Cerebellar cortex (tissue), 1 donor: ENCODE data around the gene CREBZF.

ENCODE experiments used
- DNase-seq: peaks from one replicate; pipeline ENCODE4 v3.0.0-alpha.2; 2015; ENCODE audit warnings: low spot score

The CREBZF gene, protein sequence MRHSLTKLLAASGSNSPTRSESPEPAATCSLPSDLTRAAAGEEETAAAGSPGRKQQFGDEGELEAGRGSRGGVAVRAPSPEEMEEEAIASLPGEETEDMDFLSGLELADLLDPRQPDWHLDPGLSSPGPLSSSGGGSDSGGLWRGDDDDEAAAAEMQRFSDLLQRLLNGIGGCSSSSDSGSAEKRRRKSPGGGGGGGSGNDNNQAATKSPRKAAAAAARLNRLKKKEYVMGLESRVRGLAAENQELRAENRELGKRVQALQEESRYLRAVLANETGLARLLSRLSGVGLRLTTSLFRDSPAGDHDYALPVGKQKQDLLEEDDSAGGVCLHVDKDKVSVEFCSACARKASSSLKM

DNA sequence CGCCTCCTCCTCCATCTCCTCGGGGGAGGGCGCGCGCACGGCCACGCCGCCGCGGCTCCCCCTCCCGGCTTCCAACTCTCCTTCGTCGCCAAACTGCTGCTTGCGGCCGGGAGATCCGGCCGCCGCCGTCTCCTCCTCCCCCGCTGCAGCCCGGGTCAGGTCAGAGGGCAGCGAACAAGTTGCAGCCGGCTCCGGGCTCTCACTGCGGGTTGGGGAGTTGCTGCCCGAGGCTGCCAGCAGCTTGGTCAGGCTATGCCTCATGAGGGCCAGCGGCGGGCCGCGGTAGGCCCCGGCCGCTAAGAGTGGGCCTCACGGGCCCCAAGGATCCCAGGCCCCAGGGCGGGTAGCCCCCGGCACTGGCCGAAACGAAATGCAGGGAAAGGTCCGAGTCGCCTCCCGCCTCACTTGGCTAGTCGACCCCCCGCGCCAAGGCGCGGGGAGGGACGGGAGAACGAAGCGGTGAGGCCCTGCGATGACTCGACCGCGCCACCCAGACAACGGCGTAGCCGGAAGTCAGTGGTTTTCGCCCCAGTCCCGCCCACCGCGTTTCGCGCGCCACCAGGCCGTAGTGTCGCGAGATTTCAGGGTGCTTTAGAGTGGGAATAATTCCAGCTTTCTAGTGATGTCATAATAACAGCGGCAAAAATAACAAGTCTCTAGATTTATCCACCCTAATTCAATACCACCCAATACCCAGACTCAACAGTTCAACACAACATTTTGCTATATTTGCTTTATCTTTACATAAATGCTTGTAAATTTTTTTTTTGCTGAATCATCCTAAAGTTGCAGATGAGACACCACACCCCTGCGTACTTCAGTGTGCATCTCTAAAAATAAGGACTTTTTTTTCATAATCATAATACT, at the start of gene CREBZF:
CREBZF (minus strand) TSS at position 515 of the 867 bp plus-strand sequence; CDS start at position 261, 254 bp downstream.
- peak; percentile 94 for DNase-seq

DNA sequence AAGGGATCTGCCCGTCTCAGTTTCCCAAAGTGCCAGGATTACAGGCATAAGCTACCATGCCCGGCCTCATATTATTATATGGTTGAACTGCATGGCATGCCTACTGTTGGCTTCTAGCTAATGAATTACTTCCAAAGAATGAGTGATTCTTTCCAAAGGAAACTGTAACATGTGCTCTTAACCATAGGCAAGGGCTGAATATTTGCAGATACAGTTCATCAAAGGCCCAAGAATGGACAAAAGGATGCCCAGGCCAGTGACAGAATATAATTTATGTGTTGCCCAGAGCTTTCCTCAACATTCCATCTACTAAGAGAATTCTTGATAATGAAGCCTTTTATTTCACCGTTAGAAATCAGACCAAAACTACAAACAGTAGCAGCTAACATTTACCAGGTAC, 48.0 kb upstream of the CREBZF start:
- no peak for DNase-seq

DNA sequence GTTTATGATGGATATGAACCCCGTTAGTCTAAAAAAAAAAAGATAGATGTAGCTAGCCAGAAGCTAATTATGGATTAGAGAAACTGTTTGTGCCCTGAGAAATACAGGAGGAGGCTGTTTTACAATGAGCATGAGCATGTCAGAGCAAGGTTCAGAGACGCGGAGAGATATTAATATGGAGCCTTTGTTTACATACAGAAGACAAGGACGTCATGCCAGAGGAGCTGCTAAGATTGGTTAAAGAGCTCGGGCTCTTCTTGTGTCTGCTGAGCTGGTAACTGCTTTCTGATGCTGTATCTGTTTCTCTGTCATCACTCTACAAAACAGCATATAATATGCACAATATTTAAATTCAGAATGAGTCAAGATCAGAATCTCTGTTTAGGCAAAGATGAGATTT, 46.0 kb upstream of the CREBZF start:
- no peak for DNase-seq

DNA sequence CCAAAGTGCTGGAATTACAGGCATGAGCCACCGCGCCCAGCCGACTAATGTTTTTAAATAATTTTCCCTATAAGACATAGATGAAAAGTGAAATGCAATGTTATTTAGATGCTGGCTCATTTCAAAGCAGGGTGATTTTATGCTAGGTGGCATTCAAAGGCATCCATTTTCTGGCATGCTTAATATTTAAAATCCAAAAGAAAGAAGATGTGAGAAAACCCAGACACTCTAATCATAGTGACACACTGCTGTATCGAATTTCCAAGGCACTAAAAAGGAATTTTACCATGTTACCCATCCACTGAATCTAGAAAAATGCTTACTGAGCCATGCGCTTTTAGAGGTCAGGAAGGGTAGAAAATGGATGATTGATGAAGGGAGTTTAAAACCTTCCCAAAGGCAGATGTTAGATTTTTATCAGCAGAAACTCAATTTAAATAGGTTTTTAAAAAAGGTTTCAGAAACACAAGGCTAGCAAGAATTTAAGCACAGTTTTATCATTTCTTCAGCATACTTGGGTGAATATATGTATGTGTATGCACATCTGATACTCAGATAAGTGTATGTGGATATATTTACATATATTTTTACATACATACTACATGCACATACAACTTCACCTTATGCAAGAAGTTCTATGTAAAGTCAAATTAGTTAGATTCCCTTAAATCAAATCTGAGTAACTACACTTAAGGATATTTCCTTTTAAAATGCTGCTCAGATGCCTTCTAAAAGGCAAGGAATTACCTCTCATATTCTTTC, 45.2 kb upstream of the CREBZF start:
- DNase-seq: no peak

DNA sequence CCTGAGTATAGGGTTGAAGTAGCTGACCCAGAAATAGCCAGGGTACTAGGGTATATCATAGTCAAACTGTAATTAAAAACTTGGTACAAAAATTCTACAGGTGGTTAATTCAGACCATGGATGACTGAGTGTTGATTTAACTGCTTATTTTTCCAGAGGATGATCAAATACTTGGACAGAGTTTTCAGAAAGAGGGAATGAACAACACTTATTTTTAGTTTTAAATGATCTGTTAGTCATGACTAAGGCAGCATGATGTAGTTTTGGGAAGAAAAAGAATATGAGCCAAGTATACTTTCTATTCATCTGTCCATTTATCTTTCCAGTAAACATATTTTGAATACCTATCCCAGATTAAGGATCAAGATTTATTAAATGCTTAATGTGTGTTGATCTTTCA, 40.9 kb upstream of the CREBZF start:
- DNase-seq: no peak

DNA sequence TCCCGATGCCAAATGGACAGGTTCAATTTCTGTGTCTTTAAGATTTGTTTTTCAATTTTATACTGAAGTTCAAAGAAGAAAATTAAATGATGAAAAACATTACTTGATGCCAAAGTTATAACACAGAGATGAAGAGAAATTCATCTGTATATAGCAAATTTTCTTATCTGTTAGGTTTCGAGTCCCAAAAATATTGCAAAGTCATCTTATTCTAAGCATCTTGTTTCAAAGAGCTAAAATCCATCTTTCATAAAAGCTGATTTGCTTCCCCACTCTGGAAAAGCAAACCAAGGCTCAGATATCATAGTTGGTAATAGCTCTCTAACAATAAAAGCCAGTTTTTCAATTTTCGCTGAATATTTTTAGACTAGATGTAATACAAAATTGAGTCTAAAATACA, 40.0 kb upstream of the CREBZF start:
- DNase-seq: no peak

DNA sequence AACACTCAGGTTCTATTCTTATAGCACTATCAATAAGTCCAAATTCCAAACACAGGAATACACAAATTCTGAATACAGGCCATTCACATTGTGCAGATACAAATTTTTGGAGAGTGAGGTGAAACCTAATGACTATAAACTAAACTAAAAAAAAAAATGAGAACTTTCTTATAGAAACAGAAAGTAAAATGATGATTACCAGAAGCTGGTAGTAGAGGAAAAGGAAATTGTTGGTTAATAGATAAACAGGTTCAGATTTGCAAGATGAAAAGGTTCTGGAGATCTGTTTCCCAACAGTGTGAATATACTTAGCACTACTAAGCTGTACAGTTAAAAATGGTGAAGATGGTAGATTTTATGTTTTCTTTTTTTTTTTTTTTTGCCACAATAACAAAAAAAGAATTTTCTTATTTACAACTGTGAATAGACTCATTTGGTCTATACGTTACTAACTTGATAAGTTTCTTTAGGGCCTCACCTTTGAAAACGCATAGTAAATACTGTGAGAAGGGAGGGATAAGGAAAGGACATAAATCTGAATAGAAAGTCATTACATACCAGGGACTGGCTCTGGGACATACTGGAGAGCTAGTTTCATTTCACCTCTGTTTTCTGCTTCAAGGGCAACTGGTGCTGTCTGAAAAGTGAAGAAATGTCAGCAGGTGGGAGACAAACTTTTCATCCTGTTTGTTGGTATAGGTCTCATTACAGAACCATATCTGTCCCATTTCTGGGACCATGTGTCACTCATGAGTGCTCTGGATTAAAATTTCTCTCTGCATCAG, 35.2 kb upstream of the CREBZF start:
- no peak for DNase-seq

DNA sequence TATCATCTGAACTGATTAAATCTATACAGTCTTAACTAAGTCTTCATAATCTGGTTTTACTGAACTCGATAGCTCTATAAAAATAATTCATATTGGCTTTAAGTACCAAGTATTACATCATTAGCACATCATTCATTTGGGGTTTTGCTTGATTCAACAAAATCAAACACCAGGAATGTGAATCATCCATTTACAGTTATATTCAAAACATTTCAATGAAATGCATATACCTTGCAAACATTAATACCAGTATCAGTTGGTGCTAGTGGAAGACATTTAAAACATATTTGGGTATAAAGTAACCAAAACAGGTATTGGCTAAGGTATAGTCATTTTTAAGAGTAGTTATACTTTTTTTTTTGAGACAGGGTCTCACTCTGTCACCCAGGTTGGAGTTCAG, 33.3 kb upstream of the CREBZF start:
- no peak for DNase-seq

DNA sequence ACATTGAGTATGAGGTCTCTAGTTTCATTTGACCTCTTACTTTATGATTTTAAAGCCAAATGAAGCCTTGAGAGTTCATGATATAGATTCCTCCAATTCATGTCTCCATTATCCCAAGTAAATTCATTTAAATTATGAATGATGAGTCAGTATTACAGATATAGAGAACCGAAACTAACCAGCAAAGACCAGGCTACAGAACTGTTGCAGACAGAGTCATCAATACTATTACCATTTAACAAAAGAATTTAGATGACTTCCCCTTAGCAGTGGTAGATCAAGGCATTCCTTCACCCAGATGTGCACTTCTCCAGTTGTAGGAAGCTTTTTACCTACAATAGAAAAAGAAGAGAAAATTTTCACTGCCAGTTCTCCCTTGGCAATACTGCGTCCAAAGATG, 32.8 kb upstream of the CREBZF start:
- DNase-seq: no peak

DNA sequence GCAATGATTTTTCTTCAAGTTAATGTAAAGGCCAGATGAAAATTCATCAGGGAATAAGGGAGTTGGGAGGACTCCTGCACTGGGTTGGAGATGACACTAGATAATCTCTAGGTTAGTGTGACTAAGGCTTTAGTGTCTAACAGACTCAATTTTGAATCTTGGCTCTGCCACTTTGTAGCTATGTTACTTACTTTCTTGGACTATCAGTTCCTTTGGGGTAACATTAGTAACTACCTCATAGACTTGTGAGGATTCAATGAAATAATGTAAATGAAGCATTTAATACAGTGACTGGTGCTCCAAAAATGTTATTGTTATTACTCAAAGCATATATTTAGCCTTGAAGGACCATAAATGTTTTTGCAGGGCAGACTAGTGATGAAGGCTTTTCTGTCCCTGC, 30.6 kb upstream of the CREBZF start:
- no peak for DNase-seq

DNA sequence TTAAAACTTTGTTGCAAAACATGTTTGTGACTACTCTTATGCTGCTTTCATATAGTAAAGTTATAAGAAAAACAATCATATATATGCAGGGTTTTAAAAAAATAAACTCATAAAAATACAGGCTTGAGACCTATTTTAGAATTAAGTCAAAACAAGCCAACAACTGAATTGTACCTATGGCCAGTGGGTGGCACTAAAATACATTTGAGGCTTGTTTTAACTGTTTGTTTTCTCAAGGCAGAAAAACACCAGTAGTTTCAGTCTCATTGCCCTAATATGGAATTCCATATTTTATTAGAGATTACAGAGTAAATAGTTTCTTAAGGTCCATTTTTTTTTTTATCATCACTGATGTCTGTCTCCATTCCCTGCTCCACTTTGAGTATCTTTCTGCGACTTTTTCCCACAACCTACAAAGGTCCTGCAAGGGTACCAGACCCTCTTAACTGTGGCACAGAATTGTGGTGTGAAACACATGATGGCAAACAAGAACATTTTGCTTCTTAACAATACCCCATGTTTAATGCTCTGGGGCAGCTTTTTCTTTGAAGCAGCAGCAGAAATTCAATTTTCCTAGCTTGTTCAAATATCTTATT, 29.6 kb upstream of the CREBZF start:
- peak; percentile 63 for DNase-seq

DNA sequence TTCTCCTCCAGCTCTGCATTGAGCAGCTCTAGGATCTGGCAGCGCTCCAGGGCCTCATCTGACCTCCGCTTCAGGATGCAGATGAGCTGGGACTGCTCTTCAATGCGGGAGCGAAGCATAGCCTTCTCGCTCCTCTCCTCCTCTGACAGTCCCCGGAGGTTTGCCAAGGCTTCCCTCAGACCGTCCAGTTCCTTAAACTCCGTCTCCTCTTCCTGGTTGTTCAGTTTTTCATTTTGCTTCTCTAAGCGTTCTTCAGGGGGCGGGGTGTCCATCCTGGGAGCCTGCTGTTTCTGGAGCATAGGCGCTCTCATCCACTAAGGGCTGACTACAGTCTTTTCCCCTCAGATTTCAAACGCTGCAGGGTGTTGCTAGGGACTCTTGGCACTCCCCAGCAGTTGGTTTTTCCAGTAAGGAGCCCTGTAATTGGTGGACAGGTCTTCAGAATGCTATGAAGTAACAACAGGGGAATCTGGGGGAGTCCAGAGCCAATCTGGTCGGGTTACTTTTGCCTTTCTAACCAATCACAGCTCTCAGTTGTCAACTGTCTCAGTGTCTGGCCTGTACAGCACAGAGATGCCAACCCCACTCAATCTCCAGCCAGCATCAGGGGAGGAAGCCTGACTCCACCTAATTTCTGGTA, 21.0 kb upstream of the CREBZF start, which contains the start of gene CCDC89:
CCDC89 (minus strand) TSS at position 376 of the 640 bp plus-strand sequence; CDS start at position 311, 65 bp downstream.
- peak; percentile 100 for DNase-seq

DNA sequence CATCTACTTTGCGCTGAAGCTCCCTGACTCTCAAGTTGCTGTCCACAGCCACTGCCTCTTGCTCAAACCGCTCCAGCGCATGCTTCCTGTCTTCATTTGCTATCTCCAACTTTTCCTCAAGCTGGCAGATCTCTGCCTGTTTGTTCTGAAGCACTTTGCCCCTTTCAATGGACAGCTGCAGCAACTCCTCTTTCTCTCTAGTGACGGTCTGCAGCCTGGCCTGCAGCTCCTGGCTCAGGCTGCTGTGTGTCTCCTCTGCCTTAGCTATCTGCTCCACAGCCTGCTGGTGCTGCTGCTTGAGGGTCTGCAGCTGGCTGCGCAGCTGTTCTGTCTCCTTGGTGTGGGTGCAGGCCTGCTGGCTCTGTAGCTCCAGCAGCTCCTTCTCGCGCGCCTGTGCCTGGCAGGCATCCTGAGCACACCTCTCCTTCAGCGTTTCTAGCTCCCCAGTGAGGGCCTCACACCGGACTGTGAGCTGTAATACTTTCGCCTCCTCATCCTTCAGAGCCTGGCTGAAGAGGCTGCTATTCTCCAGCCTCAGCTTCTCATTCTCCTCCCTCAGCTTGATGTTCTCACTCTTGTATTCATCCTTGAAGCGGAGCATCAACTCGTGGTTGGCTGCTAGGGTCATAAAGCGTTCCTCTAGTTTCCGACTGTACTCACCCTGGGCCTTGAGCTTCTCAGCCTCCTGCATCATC, 20.3 kb upstream of the CREBZF start:
- DNase-seq: no peak

DNA sequence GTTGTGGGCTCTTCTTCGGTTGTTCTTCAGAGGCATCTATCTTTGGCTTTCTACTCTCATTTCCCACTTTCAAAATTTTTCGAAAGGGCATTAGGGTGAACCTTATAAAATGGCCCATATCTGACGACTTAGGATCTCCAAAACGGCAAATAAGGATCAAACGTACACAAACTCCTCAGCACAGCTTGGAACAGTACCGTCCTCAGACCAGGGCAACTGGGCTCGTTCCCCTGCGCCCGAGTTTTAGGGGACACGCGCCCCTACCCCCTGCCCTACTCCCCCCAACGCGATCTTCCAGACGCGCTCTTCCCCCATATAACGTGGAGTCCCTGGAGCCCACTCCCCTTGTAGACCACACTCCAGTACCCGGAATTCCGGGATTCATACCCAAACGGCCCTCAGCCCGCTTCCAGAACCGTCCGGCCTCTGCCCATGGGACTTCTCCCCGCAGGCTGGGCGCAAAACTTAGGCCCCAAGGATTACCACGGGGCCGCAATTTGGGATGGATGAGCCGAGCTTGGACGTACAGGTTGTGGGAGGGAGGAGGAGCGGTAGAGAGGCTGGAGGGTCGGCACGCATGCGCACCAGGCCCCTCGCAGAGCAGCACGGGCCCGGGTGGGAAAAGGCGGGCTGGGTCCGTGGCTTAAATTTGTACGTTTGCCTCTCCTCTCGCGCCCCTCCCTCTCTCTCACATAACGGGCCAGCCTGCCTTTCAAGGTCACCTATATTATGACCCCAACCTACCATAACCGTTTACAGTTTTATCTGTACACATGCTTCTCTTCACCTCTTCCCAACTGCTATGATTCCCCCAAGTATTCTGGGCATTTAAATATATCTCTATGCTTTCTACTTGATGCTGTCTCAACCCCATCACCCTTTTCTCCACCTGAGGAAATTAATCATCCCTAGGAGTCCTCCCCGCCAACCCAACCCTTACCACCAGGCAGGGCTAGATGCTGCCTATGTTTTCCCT, 17.7 kb upstream of the CREBZF start:
- DNase-seq: peak; percentile 74

DNA sequence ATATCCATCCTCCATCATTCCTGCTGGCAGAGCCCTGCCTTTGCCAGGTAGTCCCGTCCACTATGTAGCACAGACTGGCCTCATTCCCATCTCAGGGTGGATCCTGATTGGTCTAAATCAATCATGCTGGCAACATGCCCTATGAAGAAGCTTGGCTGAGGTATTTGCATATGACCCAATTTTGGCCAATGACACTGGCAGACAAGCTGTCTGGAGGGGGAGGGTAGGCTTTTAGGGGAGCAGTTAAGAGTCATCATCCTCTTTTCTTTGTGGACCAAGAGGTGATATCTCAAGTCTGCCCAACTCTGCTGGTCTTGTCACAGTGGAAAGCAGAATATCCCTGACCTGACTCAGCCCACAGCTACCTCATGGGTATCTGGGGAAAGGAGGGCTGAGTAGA, 16.0 kb upstream of the CREBZF start:
- peak; percentile 97 for DNase-seq

DNA sequence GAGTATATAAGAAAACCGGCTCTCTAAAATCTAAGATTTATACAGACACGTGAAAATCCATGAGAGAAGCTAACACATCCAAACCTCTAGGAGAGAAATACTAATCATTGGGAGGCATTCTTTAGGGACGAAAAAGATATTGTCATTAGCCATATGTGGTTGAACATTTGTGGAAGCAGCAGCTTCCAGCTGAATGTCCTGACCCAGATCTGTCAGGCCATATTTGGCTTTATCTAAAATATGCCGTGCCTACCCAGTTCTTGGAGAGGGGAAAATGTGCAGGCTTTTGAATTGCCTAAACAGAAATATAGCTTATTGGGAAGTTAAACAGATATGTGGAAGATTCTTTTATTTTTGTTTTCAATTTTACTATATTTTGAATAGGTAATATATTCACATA, 14.6 kb upstream of the CREBZF start:
- peak; percentile 92 for DNase-seq

DNA sequence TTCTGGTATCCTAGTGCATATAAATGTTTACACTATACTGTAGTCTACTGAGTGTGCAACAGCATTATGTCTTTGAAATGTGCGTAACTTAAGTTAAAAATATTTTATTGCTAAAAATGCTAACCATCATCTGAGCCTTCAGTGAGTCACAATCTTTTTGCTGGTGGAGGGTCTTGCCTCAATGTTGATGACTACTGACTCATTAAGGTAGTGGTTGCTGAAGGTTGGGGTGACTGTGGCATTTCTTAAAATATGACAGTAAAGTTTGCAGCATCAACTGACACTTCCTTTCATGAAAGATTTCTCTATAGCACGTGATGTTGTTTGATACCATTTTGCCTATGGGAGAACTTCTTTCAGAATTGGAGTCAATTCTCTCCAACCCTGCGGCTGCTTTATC, 8.5 kb upstream of the CREBZF start:
- no peak for DNase-seq

DNA sequence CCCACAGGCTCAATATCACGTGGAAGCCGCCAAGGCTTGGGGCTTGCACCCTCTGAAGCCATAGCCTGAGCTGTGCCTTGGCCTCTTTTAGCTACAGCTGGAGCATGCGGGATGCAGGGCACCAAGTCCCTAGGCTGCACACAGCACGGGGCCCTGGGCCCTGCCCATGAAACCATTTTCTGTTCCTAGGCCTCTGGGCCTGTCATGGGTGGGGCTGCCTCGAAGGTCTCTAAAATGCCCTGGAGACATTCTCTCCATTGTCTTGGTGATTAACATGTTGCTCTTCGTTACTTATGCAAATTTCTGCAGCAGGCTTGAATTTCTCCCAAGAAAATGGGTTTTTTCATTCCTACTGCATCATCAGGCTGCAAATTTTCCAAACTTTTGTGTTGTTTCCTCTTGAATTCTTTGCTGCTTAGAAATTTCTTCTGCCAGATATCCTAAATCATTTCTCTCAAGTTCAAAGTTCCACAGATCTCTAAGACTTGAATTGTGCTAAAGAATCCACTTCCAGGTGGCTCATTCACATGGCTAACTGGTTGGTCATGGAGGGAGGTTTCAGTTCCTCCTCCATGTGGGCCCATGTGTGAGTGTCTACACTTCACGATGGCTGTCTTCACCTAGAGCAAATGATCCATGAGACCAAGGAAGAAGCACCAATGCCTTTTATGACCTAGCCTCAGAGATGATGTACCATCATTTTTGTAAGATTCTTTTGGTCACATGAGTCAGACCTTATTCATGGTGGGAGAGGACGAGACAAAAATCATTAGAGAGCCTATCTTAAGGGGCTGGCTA, 7.4 kb upstream of the CREBZF start:
- no peak for DNase-seq
